SJSA1 (cell line): ENCODE data around the gene TSPEAR. TPM values are rescaled to one million over a fixed set of nuclear protein-coding genes. Genes with fewer than 3 reads are reported as not detected.
A peak's percentile ranks its signal among the peaks of the same experiment; 100 is the strongest.
"Not testable (repeated sequence)": the region's sequence is repeated elsewhere in the genome, so short reads cannot be mapped to it uniquely, and the experiment has no call there.

Source experiments
- DNase-seq, 2 experiments: peaks; one replicate each; pipeline ENCODE4 v3.0.0-alpha.2; 2015 to 2020; ENCODE audit warnings: low spot score in 2 of 2, low read depth in 1 of 2
- H3K27ac ChIP-seq: fragments of 250-450 bp; sonication (Bioruptor Pico); 2 replicates; pipeline ENCODE4 v1.5.1; 2020; ENCODE audit warnings: mild to moderate bottlenecking, moderate library complexity
- H3K27me3 ChIP-seq: fragments of 250-450 bp; sonication (Bioruptor Pico); replicated peaks from 2 replicates; pipeline ENCODE4 v1.5.1; 2020; ENCODE audit warnings: mild to moderate bottlenecking, moderate library complexity
- H3K36me3 ChIP-seq: fragments of 250-450 bp; sonication (Bioruptor Pico); 2 replicates; pipeline ENCODE4 v1.5.1; 2020; ENCODE audit warnings: mild to moderate bottlenecking
- H3K4me1 ChIP-seq: fragments of 250-450 bp; sonication (Bioruptor Pico); replicated peaks from 2 replicates; pipeline ENCODE4 v1.6.1; 2021; ENCODE audit warnings: mild to moderate bottlenecking
- H3K4me3 ChIP-seq: fragments of 250-450 bp; sonication (Bioruptor Pico); 2 replicates; pipeline ENCODE4 v1.5.1; 2020; ENCODE audit warnings: mild to moderate bottlenecking
- H3K9me3 ChIP-seq: fragments of 250-450 bp; sonication (Bioruptor Pico); replicated peaks from 2 replicates; pipeline ENCODE4 v1.5.1; 2020; ENCODE audit warnings: mild to moderate bottlenecking
- total RNA-seq: library from RNA; depleted of rRNA; stranded (reverse); fragments of >200 nt; shearing (Covaris generic); gene quantifications from 2 replicates; pipeline ENCODE4 v1.2.3, GENCODE V29; 2014

Gene TSPEAR
- total RNA-seq, 1 experiment from 2014 or later: not detected

- no peak for DNase-seq
- Histone ChIP-seq H3K4me1 (no peaks in the 10 kb centered on the region), H3K4me3 (no peak overlapping the region), H3K27ac (no peak overlapping the region), H3K36me3 (no peaks in the 10 kb centered on the region), H3K9me3 (peaks cover 6% of the 10 kb centered on the region), H3K27me3 (peaks cover 4% of the 10 kb centered on the region; the same call in 1 of the 2 replicates)
Observed at GRCh38 chr21:44616591-44616926, 94.8 kb downstream of the TSPEAR start.

- Histone ChIP-seq H3K36me3 (no peaks in the 10 kb centered on the region), H3K27ac (no peak overlapping the region), H3K9me3 (peaks cover 6% of the 10 kb centered on the region), H3K4me3 (no peak overlapping the region), H3K27me3 (peaks cover 4% of the 10 kb centered on the region; the same call in 1 of the 2 replicates), H3K4me1 (no peaks in the 10 kb centered on the region)
- no peak for DNase-seq
Observed at GRCh38 chr21:44615911-44616590, 95.3 kb downstream of the TSPEAR start.

- no peak overlapping the region for H3K27ac ChIP-seq
- no peak for DNase-seq
- peaks cover 6% of the 10 kb centered on the region for H3K9me3 ChIP-seq
- no peak overlapping the region for H3K4me3 ChIP-seq
- H3K27me3 ChIP-seq: peaks cover 4% of the 10 kb centered on the region; the same call in 1 of the 2 replicates
- H3K4me1 ChIP-seq: no peaks in the 10 kb centered on the region
- H3K36me3 ChIP-seq: no peaks in the 10 kb centered on the region
Observed at GRCh38 chr21:44615466-44615865, 95.9 kb downstream of the TSPEAR start.

GRCh38 chr21:44614961-44615391, 96.4 kb downstream of the TSPEAR start:
- Histone ChIP-seq H3K27me3 (peaks cover 4% of the 10 kb centered on the region; the same call in 1 of the 2 replicates), H3K36me3 (no peaks in the 10 kb centered on the region), H3K27ac (no peak overlapping the region), H3K9me3 (peaks cover 4% of the 10 kb centered on the region), H3K4me3 (no peak overlapping the region), H3K4me1 (no peaks in the 10 kb centered on the region)
- no peak for DNase-seq

GRCh38 chr21:44614161-44614631, 97.2 kb downstream of the TSPEAR start:
- H3K27me3 ChIP-seq: peaks cover 6% of the 10 kb centered on the region; the same call in 1 of the 2 replicates
- no peak overlapping the region for H3K4me3 ChIP-seq
- no peaks in the 10 kb centered on the region for H3K36me3 ChIP-seq
- H3K9me3 ChIP-seq: peaks cover 6% of the 10 kb centered on the region
- no peak overlapping the region for H3K27ac ChIP-seq
- no peaks in the 10 kb centered on the region for H3K4me1 ChIP-seq
- no peak for DNase-seq

- no peak overlapping the region for H3K27ac ChIP-seq
- no peaks in the 10 kb centered on the region for H3K4me1 ChIP-seq
- DNase-seq: no peak
- H3K9me3 ChIP-seq: peaks cover 7% of the 10 kb centered on the region
- H3K36me3 ChIP-seq: no peaks in the 10 kb centered on the region
- peaks cover 9% of the 10 kb centered on the region; the same call in 1 of the 2 replicates for H3K27me3 ChIP-seq
- no peak overlapping the region for H3K4me3 ChIP-seq
Observed at GRCh38 chr21:44613386-44614155, 97.8 kb downstream of the TSPEAR start.

- H3K4me1 ChIP-seq: no peaks in the 10 kb centered on the region
- H3K36me3 ChIP-seq: no peaks in the 10 kb centered on the region
- no peak overlapping the region for H3K4me3 ChIP-seq
- peaks cover 9% of the 10 kb centered on the region; the same call in 1 of the 2 replicates for H3K27me3 ChIP-seq
- DNase-seq: no peak
- no peak overlapping the region for H3K27ac ChIP-seq
- H3K9me3 ChIP-seq: peaks cover 7% of the 10 kb centered on the region
Observed at GRCh38 chr21:44612669-44613229, 98.6 kb downstream of the TSPEAR start.

GRCh38 chr21:44612029-44612486, 99.3 kb downstream of the TSPEAR start, which contains the start of gene KRTAP10-8:
Gene KRTAP10-8 (plus strand): TSS chr21:44612079. CDS start chr21:44612101, 22 bp downstream.
- Histone ChIP-seq H3K4me3 (no peak within 1 kb of the TSS), H3K36me3 (no peaks in the 10 kb centered on the region), H3K27me3 (peaks cover 9% of the 10 kb centered on the region; the same call in 1 of the 2 replicates), H3K27ac (no peak within 1 kb of the TSS), H3K4me1 (no peaks in the 10 kb centered on the region), H3K9me3 (peaks cover 7% of the 10 kb centered on the region)
- no peak for DNase-seq

- DNase-seq: no peak
Observed at GRCh38 chr21:44611551-44611950, 99.8 kb downstream of the TSPEAR start.

GRCh38 chr21:44610157-44610843, 101.1 kb downstream of the TSPEAR start:
- not testable (repeated sequence) for H3K9me3 ChIP-seq, H3K27me3 ChIP-seq, H3K27ac ChIP-seq, H3K36me3 ChIP-seq, H3K4me3 ChIP-seq, DNase-seq, H3K4me1 ChIP-seq

More at GRCh38 chr21:44611551-44611950, 99.8 kb downstream of the TSPEAR start:
- peaks cover 7% of the 10 kb centered on the region for H3K9me3 ChIP-seq
- no peaks in the 10 kb centered on the region for H3K4me1 ChIP-seq
- H3K4me3 ChIP-seq: no peak overlapping the region
- H3K36me3 ChIP-seq: no peaks in the 10 kb centered on the region
- no peak overlapping the region for H3K27ac ChIP-seq
- H3K27me3 ChIP-seq: peaks cover 9% of the 10 kb centered on the region; the same call in 1 of the 2 replicates

- H3K9me3 ChIP-seq: peaks cover 7% of the 10 kb centered on the region
- DNase-seq: no peak
- H3K4me1 ChIP-seq: no peaks in the 10 kb centered on the region
- peaks cover 10% of the 10 kb centered on the region; the same call in 1 of the 2 replicates for H3K27me3 ChIP-seq
- no peak overlapping the region for H3K4me3 ChIP-seq
- no peaks in the 10 kb centered on the region for H3K36me3 ChIP-seq
- no peak overlapping the region for H3K27ac ChIP-seq
Observed at GRCh38 chr21:44609193-44609592, 102.2 kb downstream of the TSPEAR start.

GRCh38 chr21:44606495-44606894, 104.9 kb downstream of the TSPEAR start:
- peaks cover 11% of the 10 kb centered on the region; the same call in 1 of the 2 replicates for H3K27me3 ChIP-seq
- no peaks in the 10 kb centered on the region for H3K36me3 ChIP-seq
- H3K9me3 ChIP-seq: peaks cover 7% of the 10 kb centered on the region
- no peaks in the 10 kb centered on the region for H3K4me1 ChIP-seq
- no peak overlapping the region for H3K4me3 ChIP-seq
- DNase-seq: peak in 1 of 2 experiments; percentile 14
- no peak overlapping the region for H3K27ac ChIP-seq

- Histone ChIP-seq H3K36me3 (no peaks in the 10 kb centered on the region), H3K27ac (no peak overlapping the region), H3K4me1 (no peaks in the 10 kb centered on the region), H3K4me3 (no peak overlapping the region), H3K27me3 (peaks cover 7% of the 10 kb centered on the region; the same call in 1 of the 2 replicates), H3K9me3 (no peaks in the 10 kb centered on the region)
- no peak for DNase-seq
Observed at GRCh38 chr21:44603911-44604310, 107.5 kb downstream of the TSPEAR start.
